Measurements from ENCODE around the gene GAL3ST2.
A peak's percentile ranks its signal among the peaks of the same experiment; 100 is the strongest.
"Not testable (repeated sequence)": the region's sequence is repeated elsewhere in the genome, so short reads cannot be mapped to it uniquely, and the experiment has no call there.

The GAL3ST2 gene

GRCh38 chr2:241769819-241770184, 6.8 kb upstream of the GAL3ST2 start:
- no peak for DNase-seq

- no peak for DNase-seq
These were observed 6.3 kb upstream of the GAL3ST2 start for GRCh38 chr2:241770185-241770935.

- DNase-seq: no peak
These were observed 5.7 kb upstream of the GAL3ST2 start for GRCh38 chr2:241770936-241771285.

- no peak for DNase-seq
These were observed 5.1 kb upstream of the GAL3ST2 start for GRCh38 chr2:241771286-241772062.

DNA sequence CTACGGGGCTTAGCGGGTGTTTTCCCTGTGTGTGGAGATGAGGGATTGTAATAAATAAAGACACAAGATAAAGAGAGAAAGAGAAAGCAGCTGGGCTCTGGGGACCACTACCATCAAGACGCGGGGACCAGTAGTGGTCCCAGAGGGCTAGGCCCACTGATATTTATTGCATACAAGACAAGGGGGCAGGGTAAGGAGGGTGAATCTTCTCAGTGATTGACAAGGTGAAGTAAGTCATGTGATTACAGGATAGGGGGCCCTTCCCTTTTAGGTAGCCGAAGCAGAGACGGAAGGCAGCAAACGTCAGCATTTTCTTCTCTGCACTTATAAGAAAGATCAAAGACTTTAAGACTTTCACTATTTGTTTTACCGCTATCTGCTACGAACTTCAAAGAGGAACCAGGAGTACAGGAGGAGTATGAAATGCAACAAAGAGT, 4.5 kb upstream of the GAL3ST2 start:
- DNase-seq: no peak

DNA sequence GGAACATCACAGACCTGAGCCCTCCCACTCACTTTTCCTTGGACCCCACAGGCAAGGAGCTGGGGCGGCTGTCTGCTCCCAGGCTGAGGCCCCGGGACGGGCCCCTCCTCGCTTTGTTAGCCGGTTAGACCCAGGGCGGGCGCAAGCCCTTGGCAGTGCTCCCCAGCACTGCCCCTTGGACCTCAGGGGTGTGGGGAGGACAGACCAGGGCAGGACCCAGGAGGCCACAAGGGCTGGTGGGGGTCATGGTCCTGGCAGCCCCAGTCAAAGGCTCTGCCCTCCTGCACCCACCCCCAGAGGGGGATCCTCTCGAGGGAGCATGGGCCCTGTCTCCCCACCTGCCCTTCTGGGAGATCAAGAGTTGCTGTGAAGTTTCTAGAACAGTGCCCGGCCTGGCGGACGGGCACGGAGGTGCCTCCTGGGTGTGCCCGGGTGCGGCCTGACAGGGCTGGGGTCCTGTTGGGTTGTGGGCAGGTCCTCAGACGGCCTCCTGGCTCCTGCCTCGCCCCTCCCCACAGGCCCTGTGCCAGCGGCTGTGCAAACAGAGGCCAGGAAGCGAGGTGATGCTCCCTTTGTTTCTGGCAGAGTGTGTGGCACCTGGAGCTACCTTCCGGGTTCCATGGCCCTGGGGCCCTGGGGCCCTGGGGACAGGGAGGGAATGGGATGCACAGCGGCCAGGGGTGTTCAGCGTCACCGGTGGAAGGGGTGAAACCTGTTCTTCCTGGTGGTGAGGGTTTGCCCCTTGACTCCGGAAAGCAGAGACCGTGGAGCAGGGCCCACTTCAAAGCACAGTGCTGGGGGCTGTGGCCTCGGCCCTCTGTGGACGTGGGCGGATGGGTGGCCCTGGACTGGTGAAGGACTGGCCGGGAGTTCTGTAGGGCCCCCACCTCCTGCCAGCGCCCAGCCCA, 2.9 kb upstream of the GAL3ST2 start:
- peak; percentile 79 for DNase-seq

DNA sequence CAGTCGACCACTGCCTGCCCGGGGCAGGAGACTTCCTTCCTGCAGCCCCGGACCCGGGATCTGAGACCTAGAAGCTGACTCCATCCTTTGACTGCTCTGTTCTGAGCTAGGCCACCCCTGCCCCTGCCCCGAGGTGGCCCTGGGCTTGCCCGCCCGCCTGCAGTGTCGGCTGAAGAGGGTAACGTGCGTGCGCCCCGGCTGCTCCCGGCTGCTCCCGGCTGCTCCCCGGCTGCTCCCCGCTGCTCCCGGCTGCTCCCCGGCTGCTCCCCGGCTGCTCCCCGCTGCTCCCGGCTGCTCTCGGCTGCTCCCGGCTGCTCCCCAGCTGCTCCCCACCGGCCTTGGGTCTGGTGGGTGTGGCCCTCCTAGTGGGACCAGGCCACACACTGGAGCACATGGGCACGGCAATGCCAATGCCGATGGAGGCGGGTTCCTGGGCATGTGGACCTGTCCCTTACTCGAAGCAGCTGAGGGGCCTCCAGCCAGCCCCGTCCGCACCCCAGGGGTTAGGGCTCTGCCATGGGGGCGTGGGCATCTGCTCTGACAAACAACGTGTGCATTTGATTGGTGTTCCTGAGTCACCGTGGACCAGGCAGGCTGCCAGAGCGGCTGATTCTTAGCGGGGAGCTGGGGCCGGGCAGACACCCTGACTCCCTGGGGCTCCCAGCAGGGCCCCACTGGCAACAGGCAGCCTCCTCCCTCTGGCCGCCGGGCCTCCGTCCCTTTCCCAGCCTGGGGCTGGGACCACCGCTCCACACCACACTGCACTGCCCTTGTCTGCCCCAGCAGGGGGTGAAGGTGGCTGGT, 2.0 kb upstream of the GAL3ST2 start:
- no peak for DNase-seq

DNA sequence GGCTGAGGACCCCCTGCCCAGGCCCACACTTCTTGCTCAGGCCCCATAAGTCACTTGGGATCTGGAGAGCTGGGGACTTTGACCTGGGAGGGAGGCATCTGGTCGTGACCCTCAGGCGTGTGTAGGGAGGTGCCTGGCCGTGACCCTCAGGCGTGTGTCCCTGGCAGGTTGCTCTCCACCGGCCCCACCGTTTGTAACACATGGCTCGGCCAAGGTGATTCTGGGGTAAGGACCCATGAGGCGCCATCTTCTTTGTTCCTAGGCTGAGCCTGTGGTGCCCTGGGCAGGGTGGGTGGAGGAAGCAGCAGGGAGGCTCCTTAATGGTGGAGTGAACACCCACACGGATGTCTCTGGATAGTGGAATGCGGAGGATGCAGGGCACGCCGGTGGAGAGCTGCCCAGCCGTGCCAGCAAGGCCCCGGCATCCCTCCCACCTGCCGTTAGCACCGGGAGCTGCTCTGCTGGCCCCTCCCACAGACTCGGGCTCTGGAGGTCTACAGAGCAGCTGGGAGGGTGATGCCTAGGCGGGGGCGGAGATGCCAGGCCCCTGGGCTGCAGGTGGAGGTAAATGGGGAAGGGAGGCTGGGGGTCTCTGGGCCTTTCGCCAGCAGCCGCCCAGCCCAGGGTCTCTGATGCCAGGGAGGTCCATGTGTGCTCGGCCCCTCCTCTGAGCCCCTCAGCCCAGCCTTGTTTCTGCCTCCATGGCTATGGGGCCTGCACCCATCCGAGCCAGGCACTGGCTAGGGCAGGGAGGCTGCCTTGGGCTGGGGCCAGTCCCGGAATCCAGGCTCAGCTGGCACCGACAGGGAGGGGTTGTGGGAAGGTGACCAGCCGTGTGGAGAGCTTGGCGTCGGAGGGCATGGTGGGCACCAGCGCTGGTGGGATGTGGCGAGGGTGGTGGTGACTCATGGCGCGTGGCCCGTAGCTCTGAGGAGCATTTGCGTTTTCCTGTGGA, 1.1 kb upstream of the GAL3ST2 start:
- DNase-seq: no peak

DNA sequence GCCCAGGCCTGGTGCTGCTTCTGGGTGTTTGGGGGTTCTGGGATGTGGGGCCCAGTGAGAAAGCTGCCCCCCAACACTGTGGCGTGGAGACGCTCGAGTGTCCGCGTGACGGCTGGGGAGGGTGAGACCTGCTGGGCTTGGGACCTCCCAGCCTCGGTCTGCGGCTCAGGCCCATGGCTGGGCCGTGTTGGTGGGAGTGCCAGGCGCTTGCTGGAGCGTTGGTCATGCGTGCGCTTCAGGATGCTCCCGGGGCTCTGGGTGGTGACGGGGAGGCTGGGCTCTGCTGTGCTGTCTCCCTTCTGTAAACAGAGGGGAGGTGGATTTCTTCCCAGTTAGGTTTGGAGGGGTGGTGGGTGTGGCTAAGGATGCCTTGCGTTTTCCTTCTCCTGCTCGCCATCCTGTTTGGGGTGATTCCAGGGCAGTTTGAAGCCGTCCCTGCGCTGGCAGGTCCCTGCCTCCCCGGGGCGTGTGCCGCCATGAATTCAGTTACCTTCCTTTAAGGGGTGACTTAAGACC, 606 bp downstream of the GAL3ST2 start:
- no peak for DNase-seq

DNA sequence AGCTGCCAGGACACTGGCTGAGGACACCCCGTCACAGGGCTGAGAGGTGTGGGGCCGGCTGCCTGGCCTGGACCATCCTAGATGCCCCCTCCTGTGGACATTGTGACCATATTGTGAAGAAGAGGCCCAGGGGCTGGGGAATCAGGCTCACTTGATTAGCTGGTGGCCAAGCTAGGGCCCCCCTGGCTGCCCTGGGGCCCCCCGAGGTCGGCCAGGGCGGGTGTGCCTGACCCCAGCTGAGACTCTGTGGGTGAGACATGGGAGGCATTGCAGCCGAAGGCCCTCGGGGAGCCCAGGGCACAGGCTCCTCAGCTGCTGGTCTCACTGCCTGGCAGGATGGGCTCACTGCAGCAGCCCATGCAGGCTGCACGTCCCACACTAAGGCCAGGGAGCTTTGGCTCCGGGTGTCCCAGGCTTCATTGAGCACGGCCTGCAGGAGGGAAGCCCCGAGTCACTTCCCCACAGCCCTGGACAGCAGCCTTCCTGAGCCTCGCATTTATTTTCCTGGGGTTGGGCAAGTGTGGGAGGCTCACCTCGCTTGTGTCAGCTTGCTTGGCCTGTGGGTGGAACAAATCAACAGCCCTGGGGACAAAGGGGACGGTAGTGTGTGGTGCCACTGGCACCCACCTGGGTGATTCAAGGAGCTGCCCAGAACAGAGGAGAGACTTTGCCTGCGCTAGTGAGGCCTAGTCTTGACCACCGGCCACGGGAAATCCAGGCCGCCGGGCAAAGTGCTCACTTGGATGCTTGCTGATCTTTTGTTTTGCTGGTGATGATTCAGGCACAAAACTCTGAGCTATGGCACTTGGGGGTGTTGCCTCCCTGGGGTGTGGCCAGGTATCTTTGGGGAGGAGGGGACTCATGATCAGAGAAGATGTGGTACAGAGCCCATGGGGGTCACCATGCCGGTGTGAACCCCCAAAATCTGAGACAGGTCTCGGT, 1.3 kb downstream of the GAL3ST2 start:
- no peak for DNase-seq

- no peak for DNase-seq
These were observed 4.4 kb downstream of the GAL3ST2 start for GRCh38 chr2:241780939-241781569.

- DNase-seq: not testable (repeated sequence)
These were observed 5.4 kb downstream of the GAL3ST2 start for GRCh38 chr2:241782053-241782452.

- DNase-seq: no peak
These were observed 11.5 kb downstream of the GAL3ST2 start for GRCh38 chr2:241788135-241788534.

DNA sequence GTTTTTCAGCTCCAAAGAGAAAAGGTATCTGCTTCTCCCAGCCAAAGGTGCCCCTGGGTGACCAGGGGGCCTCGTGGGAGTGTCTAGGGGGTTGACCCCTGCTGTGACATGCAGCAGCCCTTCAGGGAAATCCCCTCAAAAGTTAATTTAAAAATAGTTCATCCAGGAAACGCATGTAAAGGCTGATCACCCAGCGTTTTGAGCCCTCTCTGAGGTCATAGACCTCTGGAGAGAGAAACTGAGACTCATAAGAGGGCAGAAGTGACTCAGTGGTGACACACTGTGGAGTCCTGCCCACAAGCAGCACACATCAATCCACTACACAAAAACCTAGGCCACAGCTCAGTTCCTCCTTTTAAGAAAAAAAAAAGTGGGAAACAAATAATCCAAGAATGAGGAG, 11.9 kb downstream of the GAL3ST2 start:
- DNase-seq: no peak

- DNase-seq: not testable (repeated sequence)
These were observed 14.8 kb downstream of the GAL3ST2 start for GRCh38 chr2:241791385-241791784.

GRCh38 chr2:241793385-241793784, 16.8 kb downstream of the GAL3ST2 start:
- no peak for DNase-seq

DNA sequence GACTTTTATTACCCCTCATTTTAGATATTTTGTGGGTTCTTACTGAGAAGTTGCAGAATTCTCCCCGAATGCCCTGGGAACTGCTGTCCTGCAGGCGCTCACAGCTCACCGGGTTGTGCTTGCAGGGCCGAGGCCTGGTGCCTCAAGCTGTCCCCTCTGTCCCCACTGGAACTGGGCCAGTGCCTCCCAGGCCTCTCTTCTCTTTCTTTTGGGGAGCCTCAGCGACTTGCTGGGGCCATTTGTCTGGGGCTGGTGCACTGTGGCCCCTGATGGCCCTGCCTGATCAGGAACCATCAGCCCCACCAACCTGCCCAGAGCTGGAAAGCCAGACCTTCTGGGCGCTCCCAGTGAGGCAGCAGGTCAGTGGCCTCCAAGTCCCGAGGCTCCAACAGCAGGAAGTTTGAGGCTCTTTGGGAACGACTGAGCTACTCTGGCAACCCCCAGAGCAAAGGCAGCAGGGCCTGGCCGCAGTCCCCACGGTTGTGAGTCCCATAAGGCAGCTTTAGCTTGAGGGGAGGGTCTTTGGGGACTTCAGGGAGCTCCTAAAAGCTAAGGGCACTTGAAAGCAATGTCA, 17.7 kb downstream of the GAL3ST2 start:
- no peak for DNase-seq

- no peak for DNase-seq
These were observed 18.7 kb downstream of the GAL3ST2 start for GRCh38 chr2:241795021-241795999.

Measured in NCI-H1436 (cell line).